ENCODE data around the gene CGB1. TPM values are rescaled to one million over a fixed set of nuclear protein-coding genes. Genes with fewer than 3 reads are reported as not detected.
"Not testable (repeated sequence)": the region's sequence is repeated elsewhere in the genome, so short reads cannot be mapped to it uniquely, and the experiment has no call there.

The CGB1 gene
- total RNA-seq, 8 experiments from 2014 or later = not detected

- H3K4me1 ChIP-seq (replicated peaks in 1 of 2); H3K27ac ChIP-seq; in situ Hi-C loops (cut with MboI; ENCODE audit: low pct_unique_long_range_greater_than_20kb in 2 of 9, low sequenced_read_pairs in 9 of 9, unreplicated experiment in 9 of 9); H3K4me3 ChIP-seq; ATAC-seq (replicated peaks in 6 of 8): not testable (repeated sequence)
- whole genome bisulfite sequencing, 10 experiments = no CpG with 5 or more reads among the region's 14 CpGs
Observed at GRCh38 chr19:49029749-49030148, 6.9 kb downstream of the CGB1 start.

- H3K4me3 ChIP-seq; H3K4me1 ChIP-seq (replicated peaks in 1 of 2); in situ Hi-C loops (cut with MboI; ENCODE audit: low pct_unique_long_range_greater_than_20kb in 2 of 9, low sequenced_read_pairs in 9 of 9, unreplicated experiment in 9 of 9); ATAC-seq (replicated peaks in 6 of 8); H3K27ac ChIP-seq: not testable (repeated sequence)
- WGBS, 10 experiments = no CpG with 5 or more reads among the region's 9 CpGs
Observed at GRCh38 chr19:49028686-49029085, 8.0 kb downstream of the CGB1 start.

- WGBS, 10 experiments = no CpG with 5 or more reads among the region's 23 CpGs
- H3K4me1 ChIP-seq (replicated peaks in 1 of 2); in situ Hi-C loops (cut with MboI; ENCODE audit: low pct_unique_long_range_greater_than_20kb in 2 of 9, low sequenced_read_pairs in 9 of 9, unreplicated experiment in 9 of 9); H3K4me3 ChIP-seq; H3K27ac ChIP-seq: not testable (repeated sequence)
- ATAC-seq (replicated peaks in 6 of 8) = peak in 2 of 8 experiments; percentile 24 to 55
Observed at GRCh38 chr19:49025599-49025998, 11.1 kb downstream of the CGB1 start.

GRCh38 chr19:49025088-49025487 lies 11.6 kb downstream of the CGB1 start:
- H3K4me3 ChIP-seq; H3K4me1 ChIP-seq (replicated peaks in 1 of 2); in situ Hi-C loops (cut with MboI; ENCODE audit: low pct_unique_long_range_greater_than_20kb in 2 of 9, low sequenced_read_pairs in 9 of 9, unreplicated experiment in 9 of 9); ATAC-seq (replicated peaks in 6 of 8); H3K27ac ChIP-seq: not testable (repeated sequence)
- no CpG with 5 or more reads among the region's 6 CpGs for WGBS, 10 experiments

GRCh38 chr19:49024233-49024632 lies 12.5 kb downstream of the CGB1 start, which contains the start of gene CGB3:
Gene CGB3, minus strand, starts transcription at chr19:49024333. Its CDS starts 362 bp downstream, at chr19:49023971.
- H3K4me1 ChIP-seq (replicated peaks in 1 of 2); in situ Hi-C loops (cut with MboI; ENCODE audit: low pct_unique_long_range_greater_than_20kb in 2 of 9, low sequenced_read_pairs in 9 of 9, unreplicated experiment in 9 of 9); H3K27ac ChIP-seq; ATAC-seq (replicated peaks in 6 of 8); H3K4me3 ChIP-seq: not testable (repeated sequence)
- WGBS, 10 experiments = no CpG with 5 or more reads among the region's 15 CpGs

GRCh38 chr19:49022116-49022515 lies 14.6 kb downstream of the CGB1 start:
- no peak overlapping the region for H3K4me3 ChIP-seq
- peaks cover 3 to 14% of the 10 kb centered on the region in 2 donors for H3K4me1 ChIP-seq (replicated peaks in 1 of 2)
- no peak overlapping the region for H3K27ac ChIP-seq
- in situ Hi-C loops (cut with MboI; ENCODE audit: low pct_unique_long_range_greater_than_20kb in 2 of 9, low sequenced_read_pairs in 9 of 9, unreplicated experiment in 9 of 9) = no loop called here
- WGBS, 10 experiments = 60 to 95% (median 83%) methylated on average over 1 to 5 of the region's 9 CpGs; no CpG with 5 or more reads in 2 of the 10 experiments
- no peak for ATAC-seq (replicated peaks in 6 of 8)

GRCh38 chr19:49020931-49021895 lies 15.5 kb downstream of the CGB1 start:
- in situ Hi-C loops (cut with MboI; ENCODE audit: low pct_unique_long_range_greater_than_20kb in 2 of 9, low sequenced_read_pairs in 9 of 9, unreplicated experiment in 9 of 9) = no loop called here
- ATAC-seq (replicated peaks in 6 of 8) = no peak
- WGBS, 10 experiments = 7 to 80% (median 46%) methylated on average over 1 to 15 of the region's 16 CpGs
- no peak overlapping the region for H3K27ac ChIP-seq
- no peak overlapping the region for H3K4me3 ChIP-seq
- peaks cover 3 to 14% of the 10 kb centered on the region in 2 donors for H3K4me1 ChIP-seq (replicated peaks in 1 of 2)

GRCh38 chr19:49020342-49020741 lies 16.4 kb downstream of the CGB1 start:
- Histone ChIP-seq H3K4me3 (no peak overlapping the region), H3K27ac (no peak overlapping the region), H3K4me1 (replicated peaks in 1 of 2) (peaks cover 3 to 14% of the 10 kb centered on the region in 2 donors)
- 40 to 92% (median 77%) methylated on average over 2 to 4 of the region's 11 CpGs; no CpG with 5 or more reads in 6 of the 10 experiments for WGBS, 10 experiments
- in situ Hi-C loops (cut with MboI; ENCODE audit: low pct_unique_long_range_greater_than_20kb in 2 of 9, low sequenced_read_pairs in 9 of 9, unreplicated experiment in 9 of 9) = no loop called here
- peak in 1 of 8 experiments; percentile 7 for ATAC-seq (replicated peaks in 6 of 8)

GRCh38 chr19:49019242-49019932 lies 17.3 kb downstream of the CGB1 start:
- H3K4me3 ChIP-seq = peak overlapping the region in 3 of 5 donors; percentile 19 to 32 (median 26)
- in situ Hi-C loops (cut with MboI; ENCODE audit: low pct_unique_long_range_greater_than_20kb in 2 of 9, low sequenced_read_pairs in 9 of 9, unreplicated experiment in 9 of 9) = no loop called here
- ATAC-seq (replicated peaks in 6 of 8) = peak in 7 of 8 experiments; percentile 4 to 42 (median 26)
- H3K27ac ChIP-seq = no peak overlapping the region
- 20 to 70% methylated on average over 1 to 2 of the region's 41 CpGs; no CpG with 5 or more reads in 8 of the 10 experiments for WGBS, 10 experiments
- peaks cover 3 to 14% of the 10 kb centered on the region in 2 donors for H3K4me1 ChIP-seq (replicated peaks in 1 of 2)

- peaks cover 3 to 14% of the 10 kb centered on the region in 2 donors for H3K4me1 ChIP-seq (replicated peaks in 1 of 2)
- 7 to 60% (median 8%) methylated on average over 1 to 9 of the region's 50 CpGs; no CpG with 5 or more reads in 5 of the 10 experiments for WGBS, 10 experiments
- ATAC-seq (replicated peaks in 6 of 8); H3K27ac ChIP-seq; in situ Hi-C loops (cut with MboI; ENCODE audit: low pct_unique_long_range_greater_than_20kb in 2 of 9, low sequenced_read_pairs in 9 of 9, unreplicated experiment in 9 of 9): not testable (repeated sequence)
- H3K4me3 ChIP-seq = peak overlapping the region in 2 of 5 donors; percentile 31 to 32
Observed at GRCh38 chr19:49018388-49019241, 18.1 kb downstream of the CGB1 start.

GRCh38 chr19:49017666-49018351 lies 18.9 kb downstream of the CGB1 start:
- H3K4me3 ChIP-seq = peak overlapping the region; percentile 19 to 31 (median 21)
- in situ Hi-C loops (cut with MboI; ENCODE audit: low pct_unique_long_range_greater_than_20kb in 2 of 9, low sequenced_read_pairs in 9 of 9, unreplicated experiment in 9 of 9) = no loop called here
- H3K4me1 ChIP-seq (replicated peaks in 1 of 2) = peaks cover 3 to 14% of the 10 kb centered on the region in 2 donors
- ATAC-seq (replicated peaks in 6 of 8) = peak; percentile 73 to 87 (median 80)
- no peak overlapping the region for H3K27ac ChIP-seq
- 0% methylated on average over 2 of the region's 62 CpGs; no CpG with 5 or more reads in 9 of the 10 experiments for WGBS, 10 experiments

All from motor neuron (in vitro differentiated cells).